ENCODE measurements around the gene VPS37B. TPM values are rescaled to one million over a fixed set of nuclear protein-coding genes. Genes with fewer than 3 reads are reported as not detected.
A peak's percentile ranks its signal among the peaks of the same experiment; 100 is the strongest.

The VPS37B gene
- total and polyA plus RNA-seq, 10 of the 15 experiments (the other 5 are each of a cell fraction or from before 2014, with no cell fraction given) = 0.66 to 68.6 (median 39.6) TPM

- no peak overlapping the region for H3K27ac ChIP-seq (ENCODE audit: control insufficient read depth, insufficient read depth)
- ATAC-seq (no peak), FAIRE-seq (no peak), DNase-seq (ENCODE audit: low read depth, low spot score) (no peak)
- no peaks in the 10 kb centered on the region for H3K9me3 ChIP-seq (replicated peaks; ENCODE audit: control insufficient read depth, insufficient read depth, low read length)
- H3K4me3 ChIP-seq = no peak overlapping the region
- ChIA-PET RAD21 (ENCODE audit: unreplicated experiment) (no interaction called here), SMC1A (ENCODE audit: uncharacterized antibody, unreplicated experiment) (interaction anchor here (4.6 kb wide), 1 partner anchor 20 kb away, joined by 64 read pairs; no protein-coding TSS in a partner anchor), POLR2A (no interaction called here), CTCF (interaction anchor here (2.2 to 4.2 kb wide), 2 partner anchors 26 to 84 kb away, joined by 9 to 20 read pairs; no protein-coding TSS in a partner anchor)
- H4K20me1 ChIP-seq (ENCODE audit: control insufficient read depth, insufficient read depth) = no peaks in the 10 kb centered on the region
- BruUV-seq (replicated peaks) = no TSS peak
- no peaks in the 10 kb centered on the region for H3K27me3 ChIP-seq (replicated peaks in 1 of 2; ENCODE audit: control insufficient read depth in 2 of 2, insufficient read depth in 2 of 2, low read length in 1 of 2)
- H3K79me2 ChIP-seq (ENCODE audit: control insufficient read depth, insufficient read depth, low read length) = peaks cover 7% of the 10 kb centered on the region
- H3K4me1 ChIP-seq (ENCODE audit: control insufficient read depth, insufficient read depth, low read length) = peaks cover 26% of the 10 kb centered on the region
- no peak overlapping the region for H3K9ac ChIP-seq (ENCODE audit: control insufficient read depth, insufficient read depth, low read length)
- in situ Hi-C loops (cut with MboI) (loop anchor here (25.0 kb wide), 1 partner anchor 369 kb away; the partner anchor contains the start of genes MPHOSPH9 and MTRFR), intact Hi-C loops (cut with micrococcal nuclease; ENCODE audit: unreplicated experiment) (no loop called here)
- TF ChIP-seq ZNF274 (IDR thresholded peaks at IDR 0.05; ENCODE audit: insufficient read depth, insufficient read length) (no peak), STAT3 (IDR thresholded peaks at IDR 0.05; ENCODE audit: low read depth, low read length) (no peak), NR2F1 (conservative IDR thresholded peaks at IDR 0.05) (no peak)
- H3K36me3 ChIP-seq (ENCODE audit: control insufficient read depth in 2 of 2, insufficient read depth in 2 of 2, low read length in 1 of 2) = peaks cover 15 to 40% of the 10 kb centered on the region in 2 experiments; a peak in 3 of 4 replicates
- H3K4me2 ChIP-seq (ENCODE audit: control insufficient read depth, insufficient read depth) = no peak overlapping the region
- H2AFZ ChIP-seq (ENCODE audit: control insufficient read depth, low read depth, low read length) = no peak overlapping the region
- 80% methylated on average over 13 of the region's 13 CpGs for WGBS (ENCODE audit: insufficient coverage, insufficient replicate concordance, low lambda C conversion rate, missing lambda C conversion rate)
Observed at GRCh38 chr12:122868471-122869177, 27.3 kb downstream of the VPS37B start.

- CTCF ChIA-PET = interaction anchor here (2.2 kb wide), 1 partner anchor 27 kb away, joined by 9 read pairs; no protein-coding TSS in a partner anchor
- Histone ChIP-seq H3K4me2 (ENCODE audit: control insufficient read depth, insufficient read depth) (no peak overlapping the region), H3K79me2 (ENCODE audit: control insufficient read depth, insufficient read depth, low read length) (peaks cover 7% of the 10 kb centered on the region), H3K9me3 (replicated peaks; ENCODE audit: control insufficient read depth, insufficient read depth, low read length) (no peaks in the 10 kb centered on the region), H3K4me3 (no peak overlapping the region), H3K36me3 (ENCODE audit: control insufficient read depth in 2 of 2, insufficient read depth in 2 of 2, low read length in 1 of 2) (peaks cover 15 to 42% of the 10 kb centered on the region in 2 experiments; a peak in 3 of 4 replicates), H3K9ac (ENCODE audit: control insufficient read depth, insufficient read depth, low read length) (no peak overlapping the region), H4K20me1 (ENCODE audit: control insufficient read depth, insufficient read depth) (no peaks in the 10 kb centered on the region), H3K4me1 (ENCODE audit: control insufficient read depth, insufficient read depth, low read length) (peaks cover 25% of the 10 kb centered on the region), H3K27me3 (replicated peaks in 1 of 2; ENCODE audit: control insufficient read depth in 2 of 2, insufficient read depth in 2 of 2, low read length in 1 of 2) (no peaks in the 10 kb centered on the region), H3K27ac (ENCODE audit: control insufficient read depth, insufficient read depth) (no peak overlapping the region), H2AFZ (ENCODE audit: control insufficient read depth, low read depth, low read length) (no peak overlapping the region)
- 75% methylated on average over 33 of the region's 33 CpGs for WGBS (ENCODE audit: insufficient coverage, insufficient replicate concordance, low lambda C conversion rate, missing lambda C conversion rate)
- SMC1A ChIA-PET (ENCODE audit: uncharacterized antibody, unreplicated experiment) = no interaction called here
- ATAC-seq = peak; percentile 5; the same call in 1 of the 3 replicates
- in situ Hi-C loops (cut with MboI) (loop anchor here (25.0 kb wide), 1 partner anchor 369 kb away; the partner anchor contains the start of genes MPHOSPH9 and MTRFR), intact Hi-C loops (cut with micrococcal nuclease; ENCODE audit: unreplicated experiment) (no loop called here)
- BruUV-seq (replicated peaks) = no TSS peak
- TF ChIP-seq POLR2A (IDR thresholded peaks at IDR 0.05; ENCODE audit: low read depth, low read length) (peak; percentile 48; the same call in 1 of the 2 replicates), HDAC2 (IDR thresholded peaks at IDR 0.05) (no peak)
- TF ChIP-seq, protein P1, sequence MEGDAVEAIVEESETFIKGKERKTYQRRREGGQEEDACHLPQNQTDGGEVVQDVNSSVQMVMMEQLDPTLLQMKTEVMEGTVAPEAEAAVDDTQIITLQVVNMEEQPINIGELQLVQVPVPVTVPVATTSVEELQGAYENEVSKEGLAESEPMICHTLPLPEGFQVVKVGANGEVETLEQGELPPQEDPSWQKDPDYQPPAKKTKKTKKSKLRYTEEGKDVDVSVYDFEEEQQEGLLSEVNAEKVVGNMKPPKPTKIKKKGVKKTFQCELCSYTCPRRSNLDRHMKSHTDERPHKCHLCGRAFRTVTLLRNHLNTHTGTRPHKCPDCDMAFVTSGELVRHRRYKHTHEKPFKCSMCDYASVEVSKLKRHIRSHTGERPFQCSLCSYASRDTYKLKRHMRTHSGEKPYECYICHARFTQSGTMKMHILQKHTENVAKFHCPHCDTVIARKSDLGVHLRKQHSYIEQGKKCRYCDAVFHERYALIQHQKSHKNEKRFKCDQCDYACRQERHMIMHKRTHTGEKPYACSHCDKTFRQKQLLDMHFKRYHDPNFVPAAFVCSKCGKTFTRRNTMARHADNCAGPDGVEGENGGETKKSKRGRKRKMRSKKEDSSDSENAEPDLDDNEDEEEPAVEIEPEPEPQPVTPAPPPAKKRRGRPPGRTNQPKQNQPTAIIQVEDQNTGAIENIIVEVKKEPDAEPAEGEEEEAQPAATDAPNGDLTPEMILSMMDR (IDR thresholded peaks at IDR 0.05 in 2 of 3, conservative IDR thresholded peaks at IDR 0.05 in 1 of 3; ENCODE audit: control insufficient read depth in 2 of 3, extremely low read depth in 1 of 3, insufficient read depth in 1 of 3, low read depth in 3 of 3, low read length in 3 of 3) = peak; percentile 10 to 12 (median 12); a peak in 1 of 6 replicates
- RAD21 ChIA-PET (ENCODE audit: unreplicated experiment) = interaction anchor here (1.2 kb wide), 1 partner anchor 26 kb away, joined by 4 read pairs; no protein-coding TSS in a partner anchor
- no peak for DNase-seq (ENCODE audit: low read depth, low spot score)
- FAIRE-seq = no peak
- POLR2A ChIA-PET = no interaction called here
Observed at GRCh38 chr12:122867691-122868461, 28.0 kb downstream of the VPS37B start.

Measured in GM12878 (cell line).